CD4-positive, alpha-beta T cell treated with Interleukin-2 at 100 ng/mL for 4 hours (primary cell): Measurements from ENCODE around the gene NFASC.

ENCODE experiments used
- DNase-seq: peaks from one replicate; pipeline ENCODE4 v3.0.0-alpha.2; 2020; ENCODE audit warnings: low spot score

Gene NFASC

GRCh38 chr1:204859861-204860267 is 10.8 kb upstream of the NFASC start:
- DNase-seq: no peak

GRCh38 chr1:204863024-204863423 is 7.6 kb upstream of the NFASC start:
- no peak for DNase-seq

- DNase-seq: no peak
Observed at GRCh38 chr1:204863730-204864129, 6.9 kb upstream of the NFASC start.

- DNase-seq: no peak
Observed at GRCh38 chr1:204866051-204866596, 4.5 kb upstream of the NFASC start.

- DNase-seq: no peak
Observed at GRCh38 chr1:204867203-204867602, 3.5 kb upstream of the NFASC start.

- DNase-seq: no peak
Observed at GRCh38 chr1:204867666-204868339, 2.9 kb upstream of the NFASC start.

- DNase-seq: no peak
Observed at GRCh38 chr1:204868340-204868700, 2.3 kb upstream of the NFASC start.

- no peak for DNase-seq
Observed at GRCh38 chr1:204869097-204869496, 1.6 kb upstream of the NFASC start.

GRCh38 chr1:204871405-204872037 is 859 bp downstream of the NFASC start:
- DNase-seq: no peak

GRCh38 chr1:204872262-204872881 is 1.7 kb downstream of the NFASC start:
- no peak for DNase-seq

GRCh38 chr1:204873176-204873575 is 2.5 kb downstream of the NFASC start:
- DNase-seq: no peak

- DNase-seq: no peak
Observed at GRCh38 chr1:204873714-204874113, 3.1 kb downstream of the NFASC start.

- DNase-seq: no peak
Observed at GRCh38 chr1:204874274-204874673, 3.6 kb downstream of the NFASC start.

- DNase-seq: no peak
Observed at GRCh38 chr1:204875255-204875654, 4.6 kb downstream of the NFASC start.

GRCh38 chr1:204878621-204879234 is 8.1 kb downstream of the NFASC start:
- no peak for DNase-seq

GRCh38 chr1:204879351-204879750 is 8.7 kb downstream of the NFASC start:
- no peak for DNase-seq

GRCh38 chr1:204880906-204881305 is 10.2 kb downstream of the NFASC start:
- DNase-seq: no peak

- no peak for DNase-seq
Observed at GRCh38 chr1:204882479-204882878, 11.8 kb downstream of the NFASC start.

- no peak for DNase-seq
Observed at GRCh38 chr1:204883405-204883804, 12.7 kb downstream of the NFASC start.

GRCh38 chr1:204885288-204885711 is 14.6 kb downstream of the NFASC start:
- no peak for DNase-seq

GRCh38 chr1:204885790-204886189 is 15.1 kb downstream of the NFASC start:
- no peak for DNase-seq

GRCh38 chr1:204887846-204888245 is 17.2 kb downstream of the NFASC start:
- no peak for DNase-seq

- DNase-seq: no peak
Observed at GRCh38 chr1:204888294-204888693, 17.6 kb downstream of the NFASC start.
